Activated effector memory CD4-positive, alpha-beta T cell treated with Interleukin-2 at 50 U/mL for 16 hours (primary cell): ENCODE results near the gene NUP37.
A peak's percentile ranks its signal among the peaks of the same experiment; 100 is the strongest.
"Not testable (repeated sequence)": the region's sequence is repeated elsewhere in the genome, so short reads cannot be mapped to it uniquely, and the experiment has no call there.

Experiments used
- DNase-seq: peaks from one replicate; pipeline ENCODE4 v3.0.0-alpha.2; 2020

Gene NUP37

GRCh38 chr12:102089228-102089835 lies 30.6 kb downstream of the NUP37 start:
- not testable (repeated sequence) for DNase-seq

GRCh38 chr12:102080842-102081241 lies 39.1 kb downstream of the NUP37 start:
- no peak for DNase-seq

GRCh38 chr12:102072092-102072491 lies 47.8 kb downstream of the NUP37 start:
- not testable (repeated sequence) for DNase-seq

- DNase-seq: no peak
These were observed 50.2 kb downstream of the NUP37 start for GRCh38 chr12:102069707-102070106.

- DNase-seq: no peak
These were observed 52.2 kb downstream of the NUP37 start for GRCh38 chr12:102067574-102068258.

- no peak for DNase-seq
These were observed 55.4 kb downstream of the NUP37 start for GRCh38 chr12:102064476-102064875.

GRCh38 chr12:102063069-102063468 lies 56.8 kb downstream of the NUP37 start:
- no peak for DNase-seq

- no peak for DNase-seq
These were observed 57.5 kb downstream of the NUP37 start for GRCh38 chr12:102062419-102062806.

GRCh38 chr12:102061560-102062418 lies 58.1 kb downstream of the NUP37 start, which contains the start of gene WASHC3:
Gene WASHC3, minus strand, starts transcription at chr12:102061991. Its CDS starts 29 bp downstream, at chr12:102061962.
- DNase-seq: peak; percentile 93

- DNase-seq: no peak
These were observed 58.8 kb downstream of the NUP37 start for GRCh38 chr12:102061096-102061559.

GRCh38 chr12:102059343-102059742 lies 60.6 kb downstream of the NUP37 start:
- DNase-seq: no peak

GRCh38 chr12:102054345-102054744 lies 65.6 kb downstream of the NUP37 start:
- no peak for DNase-seq

- DNase-seq: no peak
These were observed 66.9 kb downstream of the NUP37 start for GRCh38 chr12:102053062-102053349.

- DNase-seq: no peak
These were observed 67.5 kb downstream of the NUP37 start for GRCh38 chr12:102052192-102053061.

- DNase-seq: no peak
These were observed 68.4 kb downstream of the NUP37 start for GRCh38 chr12:102051431-102051965.

GRCh38 chr12:102050660-102051430 lies 69.1 kb downstream of the NUP37 start:
- DNase-seq: no peak

- DNase-seq: no peak
These were observed 76.0 kb downstream of the NUP37 start for GRCh38 chr12:102043928-102044327.

- DNase-seq: no peak
These were observed 85.7 kb downstream of the NUP37 start for GRCh38 chr12:102033991-102034745.

GRCh38 chr12:102031852-102032251 lies 88.1 kb downstream of the NUP37 start:
- no peak for DNase-seq

- DNase-seq: no peak
These were observed 90.8 kb downstream of the NUP37 start for GRCh38 chr12:102029141-102029540.

- DNase-seq: no peak
These were observed 93.2 kb downstream of the NUP37 start for GRCh38 chr12:102026728-102027127.
